Erythroblast (primary cell): ENCODE measurements around the gene BCL7A.

Experiments used
- GATA1 ChIP-seq: IDR thresholded peaks from 2 replicates; pipeline ENCODE4 v1.6.1; 2011; ENCODE audit warnings: low read depth, mild to moderate bottlenecking, control low read depth, low read length, moderate library complexity
- POLR2A ChIP-seq: IDR thresholded peaks from 2 replicates; pipeline ENCODE4 v1.6.1; 2011; ENCODE audit warnings: mild to moderate bottlenecking, low read length

- TF ChIP-seq POLR2A = no peak
- no peak for TF ChIP-seq GATA1
Observed at GRCh38 chr12:122049827-122050226, 28.1 kb downstream of the BCL7A start.
